T-helper 2 cell treated with Interferon-gamma antibody and Interleukin-4, amounts not matched to agents 5 μg/mL and 100 μg/mL, for 36 hours (primary cell): ENCODE data around the gene TTI1.

Experiments
- DNase-seq: peaks from one replicate; pipeline ENCODE4 v3.0.0; 2021; ENCODE audit warnings: low spot score
- H3K27ac Mint-ChIP-seq: one replicate; pipeline ENCODE4 v1.8.0; 2021; ENCODE audit warnings: mild to moderate bottlenecking, mixed read lengths
- H3K27me3 Mint-ChIP-seq: one replicate; pipeline ENCODE4 v1.8.0; 2021; ENCODE audit warnings: low read depth, mixed read lengths
- H3K36me3 Mint-ChIP-seq: one replicate; pipeline ENCODE4 v1.8.0; 2021; ENCODE audit warnings: low read depth, mixed read lengths
- H3K4me1 Mint-ChIP-seq: one replicate; pipeline ENCODE4 v1.8.0; 2021; ENCODE audit warnings: low read depth, mixed read lengths
- H3K4me3 Mint-ChIP-seq: one replicate; pipeline ENCODE4 v1.8.0; 2022; ENCODE audit warnings: mild to moderate bottlenecking, moderate library complexity, mixed read lengths
- H3K9me3 Mint-ChIP-seq: one replicate; pipeline ENCODE4 v1.8.0; 2021; ENCODE audit warnings: mixed read lengths

TTI1 gene

DNA sequence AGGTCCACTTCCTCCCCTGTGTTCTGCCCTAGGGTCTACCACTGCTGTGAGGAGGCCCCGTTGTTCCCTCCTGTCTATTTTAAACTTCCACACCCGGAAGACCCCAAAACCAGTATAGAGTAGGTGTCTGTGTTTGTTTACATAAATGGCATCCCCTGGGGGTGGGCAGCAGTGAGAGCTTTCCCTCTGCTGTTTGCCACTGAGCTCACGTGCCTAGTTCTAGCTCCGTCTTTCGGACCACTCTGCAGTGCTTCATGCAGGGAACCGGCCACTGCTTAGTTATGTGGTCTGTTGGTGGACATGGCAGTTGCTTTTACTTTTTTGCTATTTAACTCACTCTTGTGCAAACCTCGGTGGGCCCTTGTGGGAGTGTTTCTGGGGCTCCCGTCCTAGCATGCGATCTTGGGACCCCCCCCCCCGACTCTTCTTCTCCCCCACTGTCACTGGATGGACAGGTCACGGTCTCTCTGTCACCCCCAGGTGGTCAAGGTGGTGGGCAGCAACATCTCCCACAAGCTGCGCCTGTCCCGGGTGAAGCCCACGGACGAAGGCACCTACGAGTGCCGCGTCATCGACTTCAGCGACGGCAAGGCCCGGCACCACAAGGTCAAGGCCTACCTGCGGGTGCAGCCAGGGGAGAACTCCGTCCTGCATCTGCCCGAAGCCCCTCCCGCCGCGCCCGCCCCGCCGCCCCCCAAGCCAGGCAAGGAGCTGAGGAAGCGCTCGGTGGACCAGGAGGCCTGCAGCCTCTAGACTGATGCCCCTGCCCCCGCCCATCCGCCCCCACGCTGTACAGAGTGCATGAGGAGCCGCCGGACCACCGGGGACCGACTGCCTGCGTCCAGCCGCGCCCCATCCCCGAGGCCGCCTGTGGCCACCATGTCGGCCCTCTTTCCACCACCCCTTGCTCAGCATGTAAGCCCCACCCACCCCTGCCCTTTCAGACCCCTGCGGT, 89.5 kb downstream of the TTI1 start:
- H3K4me1 Mint-ChIP-seq: no peaks in the 10 kb centered on the region
- H3K36me3 Mint-ChIP-seq: no peaks in the 10 kb centered on the region
- no peaks in the 10 kb centered on the region for H3K9me3 Mint-ChIP-seq
- H3K27me3 Mint-ChIP-seq: no peaks in the 10 kb centered on the region
- H3K27ac Mint-ChIP-seq: no peak overlapping the region
- DNase-seq: no peak
- H3K4me3 Mint-ChIP-seq: no peak overlapping the region

DNA sequence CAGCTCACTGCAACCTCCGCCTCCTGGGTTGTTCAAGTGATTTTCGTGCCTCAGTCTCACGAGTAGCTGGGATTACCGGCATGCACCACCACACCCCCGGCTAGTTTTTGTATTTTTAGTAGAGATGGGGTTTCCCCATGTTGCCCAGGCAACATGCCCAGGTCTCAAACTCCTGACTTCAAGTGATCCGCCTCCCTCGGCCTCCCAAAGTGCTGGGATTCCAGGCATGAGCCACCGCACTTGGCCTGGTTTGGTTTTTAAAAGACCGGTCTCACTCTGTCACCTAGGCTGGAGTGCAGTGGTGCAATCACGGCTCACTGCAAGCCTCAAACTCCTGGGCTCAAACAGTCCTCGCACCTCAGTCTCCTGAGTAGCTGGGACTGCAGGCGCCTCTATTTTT, 90.2 kb downstream of the TTI1 start:
- Mint-ChIP-seq H3K4me3 (no peak overlapping the region), H3K4me1 (no peaks in the 10 kb centered on the region), H3K27me3 (no peaks in the 10 kb centered on the region), H3K36me3 (no peaks in the 10 kb centered on the region), H3K27ac (no peak overlapping the region), H3K9me3 (no peaks in the 10 kb centered on the region)
- DNase-seq: no peak

DNA sequence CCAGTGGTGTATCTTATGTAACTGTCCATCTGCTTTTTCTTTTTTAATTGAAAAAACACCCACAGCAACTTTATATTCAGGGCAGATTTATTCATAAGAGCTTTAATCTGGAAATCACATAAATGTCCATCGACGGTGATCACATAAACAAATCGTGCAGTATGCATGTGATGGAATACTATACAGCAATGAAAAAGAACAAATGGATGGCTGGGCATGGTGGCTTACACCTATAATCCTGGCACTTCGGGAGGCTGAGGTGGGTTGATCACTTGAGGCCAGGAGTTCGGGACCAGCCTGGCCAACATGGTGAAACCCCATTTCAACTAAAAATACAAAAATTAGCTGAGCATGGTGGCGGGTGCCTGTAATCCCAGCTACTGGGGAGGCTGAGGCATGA, 91.3 kb downstream of the TTI1 start:
- Mint-ChIP-seq H3K36me3 (no peaks in the 10 kb centered on the region), H3K9me3 (no peaks in the 10 kb centered on the region), H3K27ac (no peak overlapping the region), H3K27me3 (no peaks in the 10 kb centered on the region), H3K4me1 (no peaks in the 10 kb centered on the region), H3K4me3 (no peak overlapping the region)
- no peak for DNase-seq

DNA sequence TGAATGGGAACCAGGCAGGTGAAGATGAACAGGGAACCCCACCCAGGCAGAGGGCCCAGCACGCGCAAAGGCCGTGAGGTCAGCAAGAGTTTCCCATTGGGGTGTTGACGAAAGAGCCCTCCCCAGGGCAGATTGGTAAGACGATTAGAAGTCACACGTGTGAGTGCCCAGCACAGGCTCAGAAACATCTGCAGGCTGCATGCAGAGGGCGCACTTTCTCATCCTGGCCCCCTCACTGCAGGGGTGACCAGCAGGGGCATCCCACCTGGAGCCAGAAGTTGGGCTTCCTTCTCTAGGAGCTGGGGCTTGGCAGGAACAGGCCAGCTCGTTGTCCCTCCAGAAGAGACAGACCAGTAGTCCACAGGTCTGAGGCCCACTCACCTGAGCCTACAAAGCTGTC, 91.9 kb downstream of the TTI1 start:
- Mint-ChIP-seq H3K36me3 (no peaks in the 10 kb centered on the region), H3K4me1 (no peaks in the 10 kb centered on the region), H3K9me3 (no peaks in the 10 kb centered on the region), H3K4me3 (no peak overlapping the region), H3K27ac (no peak overlapping the region), H3K27me3 (no peaks in the 10 kb centered on the region)
- DNase-seq: no peak

DNA sequence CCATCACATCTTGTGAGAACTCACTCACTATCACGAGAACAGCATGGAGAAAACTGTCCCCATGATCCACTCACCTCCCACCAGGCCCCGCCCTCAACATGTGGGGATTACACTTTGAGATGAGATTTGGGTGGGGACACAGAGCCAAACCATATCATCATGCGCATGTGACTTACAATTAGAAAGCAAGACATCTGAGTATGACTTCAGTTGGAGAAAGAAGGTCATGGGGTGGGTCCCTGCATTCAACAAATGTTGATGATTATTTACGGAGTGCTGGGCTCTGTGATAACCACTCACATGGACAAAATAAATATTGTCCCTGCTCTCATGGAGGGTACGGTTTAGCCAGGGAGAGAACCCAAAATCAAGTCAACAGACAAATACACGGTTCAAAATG, 92.4 kb downstream of the TTI1 start:
- Mint-ChIP-seq H3K36me3 (no peaks in the 10 kb centered on the region), H3K4me1 (no peaks in the 10 kb centered on the region), H3K4me3 (no peak overlapping the region), H3K27ac (no peak overlapping the region), H3K27me3 (no peaks in the 10 kb centered on the region), H3K9me3 (no peaks in the 10 kb centered on the region)
- DNase-seq: no peak

DNA sequence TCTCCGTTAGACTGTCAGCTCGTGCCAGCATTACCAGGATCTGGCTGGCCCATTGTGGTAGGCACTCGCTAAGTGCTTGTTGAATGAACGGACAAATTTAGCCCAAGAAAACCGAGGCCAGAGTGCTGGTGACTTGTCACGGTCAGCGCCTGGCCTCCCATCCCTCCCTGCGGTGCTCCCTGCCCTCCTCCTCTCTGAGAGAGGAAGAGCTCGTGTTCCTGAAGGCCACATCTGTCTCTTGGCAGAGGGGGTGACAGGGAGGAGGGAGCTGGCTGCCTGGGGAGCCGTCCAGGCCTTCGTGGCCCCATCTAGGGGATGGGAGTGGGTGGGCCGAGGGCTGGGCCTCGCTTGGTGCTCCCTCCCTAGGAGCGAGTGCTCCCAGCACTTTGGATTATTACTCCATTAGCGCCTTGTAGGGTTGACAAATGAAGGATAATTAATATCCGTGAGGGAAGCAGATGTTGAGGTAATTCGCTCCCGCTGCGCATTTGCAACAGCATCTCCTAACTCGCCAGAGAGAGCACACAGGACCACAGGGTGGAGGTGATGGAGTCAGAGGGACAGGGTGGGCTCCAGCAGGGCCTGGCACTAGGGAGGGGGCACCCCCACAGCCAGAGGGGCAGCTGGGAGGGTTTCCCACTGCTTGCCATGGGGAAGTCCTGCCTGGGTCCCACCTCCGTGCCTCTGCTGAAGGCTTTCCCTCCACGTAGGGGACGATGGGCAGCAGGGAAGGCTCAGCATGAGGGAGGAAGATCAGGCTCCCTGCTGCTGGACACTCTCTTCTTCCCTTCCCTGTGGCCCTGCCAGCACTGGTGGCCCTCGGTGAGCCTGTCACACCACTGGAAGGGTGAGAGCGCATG, 93.3 kb downstream of the TTI1 start:
- no peaks in the 10 kb centered on the region for H3K9me3 Mint-ChIP-seq
- no peaks in the 10 kb centered on the region for H3K36me3 Mint-ChIP-seq
- no peak for DNase-seq
- no peaks in the 10 kb centered on the region for H3K27me3 Mint-ChIP-seq
- no peak overlapping the region for H3K4me3 Mint-ChIP-seq
- H3K4me1 Mint-ChIP-seq: no peaks in the 10 kb centered on the region
- H3K27ac Mint-ChIP-seq: no peak overlapping the region

DNA sequence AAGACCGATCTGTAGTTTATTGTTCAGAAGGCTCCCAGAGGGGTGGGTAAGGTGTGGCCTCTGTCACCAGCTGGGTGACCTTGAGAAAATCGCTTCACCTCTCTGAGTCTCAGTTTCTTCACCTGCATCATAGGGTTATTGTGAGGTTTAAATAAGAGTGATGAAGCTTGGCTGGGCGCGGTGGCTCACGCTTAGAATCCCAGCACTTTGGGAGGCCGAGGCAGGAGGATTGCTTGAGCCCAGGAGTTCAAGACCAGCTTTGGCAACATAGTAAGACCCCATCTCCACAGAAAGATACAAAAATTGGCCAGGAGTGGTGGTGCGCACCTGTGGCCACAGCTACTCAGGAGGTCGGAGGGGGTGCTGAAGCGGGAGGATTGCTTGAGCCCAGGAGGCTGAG, 94.3 kb downstream of the TTI1 start:
- DNase-seq: no peak
- no peak overlapping the region for H3K4me3 Mint-ChIP-seq

DNA sequence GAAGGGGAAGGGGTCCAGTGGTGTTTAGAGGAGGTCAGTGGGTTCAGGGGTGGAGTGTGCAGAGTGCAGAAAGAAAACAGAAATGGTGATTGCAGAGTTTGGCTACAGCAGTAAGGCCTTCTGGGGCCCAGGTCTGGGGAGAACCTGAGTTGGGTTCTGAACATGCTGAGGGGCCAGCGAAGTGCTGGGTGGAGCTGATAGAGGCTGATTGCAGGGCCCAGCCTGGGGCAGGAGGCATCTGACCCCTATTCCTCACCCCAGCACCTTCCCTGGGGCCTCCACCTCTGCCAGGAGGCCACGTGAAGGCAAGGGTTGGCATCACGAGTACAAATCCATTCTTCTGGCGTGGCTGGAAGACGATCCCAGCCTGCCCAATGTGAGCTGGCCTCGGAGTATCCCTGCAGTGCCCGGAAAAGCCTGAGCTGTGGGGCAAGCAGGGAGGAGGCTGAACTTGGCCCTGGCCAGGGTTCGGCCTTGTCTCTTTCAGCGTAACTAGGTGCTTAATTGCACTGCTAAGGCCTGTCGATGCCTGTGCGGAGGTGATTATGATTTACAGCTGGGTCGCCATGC, 95.0 kb downstream of the TTI1 start:
- DNase-seq: no peak
- Mint-ChIP-seq H3K4me1 (no peaks in the 10 kb centered on the region), H3K9me3 (no peaks in the 10 kb centered on the region)

More for the DNA sequence above, 94.3 kb downstream of the TTI1 start:
- H3K27ac Mint-ChIP-seq: no peak overlapping the region
- H3K4me1 Mint-ChIP-seq: no peaks in the 10 kb centered on the region
- no peaks in the 10 kb centered on the region for H3K27me3 Mint-ChIP-seq
- no peaks in the 10 kb centered on the region for H3K9me3 Mint-ChIP-seq
- H3K36me3 Mint-ChIP-seq: no peaks in the 10 kb centered on the region

DNA sequence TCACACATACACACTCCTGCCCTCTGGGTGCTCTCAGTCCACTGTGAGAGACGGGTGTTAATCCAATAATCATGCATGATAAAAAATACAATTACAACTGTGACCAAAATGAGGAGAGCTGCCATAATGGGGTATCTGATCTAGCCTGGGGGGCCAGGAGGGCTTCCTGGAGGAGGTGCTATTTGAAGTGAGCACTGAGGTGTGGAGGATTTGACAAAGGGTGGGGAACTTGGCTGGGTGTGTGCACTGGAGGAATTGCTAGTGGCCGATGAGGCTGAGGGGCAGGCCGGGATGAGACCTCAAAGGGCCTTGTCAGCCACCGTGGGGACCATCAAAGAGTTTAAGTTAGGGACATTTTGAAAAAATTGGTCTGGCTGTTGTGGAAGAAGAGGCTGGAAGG, 95.6 kb downstream of the TTI1 start:
- Mint-ChIP-seq H3K4me3 (no peak overlapping the region), H3K27ac (no peak overlapping the region), H3K4me1 (no peaks in the 10 kb centered on the region), H3K27me3 (peaks cover 1% of the 10 kb centered on the region), H3K36me3 (no peaks in the 10 kb centered on the region), H3K9me3 (no peaks in the 10 kb centered on the region)
- no peak for DNase-seq

More for the DNA sequence above, 95.0 kb downstream of the TTI1 start:
- Mint-ChIP-seq H3K36me3 (no peaks in the 10 kb centered on the region), H3K27me3 (no peaks in the 10 kb centered on the region), H3K27ac (no peak overlapping the region), H3K4me3 (no peak overlapping the region)

DNA sequence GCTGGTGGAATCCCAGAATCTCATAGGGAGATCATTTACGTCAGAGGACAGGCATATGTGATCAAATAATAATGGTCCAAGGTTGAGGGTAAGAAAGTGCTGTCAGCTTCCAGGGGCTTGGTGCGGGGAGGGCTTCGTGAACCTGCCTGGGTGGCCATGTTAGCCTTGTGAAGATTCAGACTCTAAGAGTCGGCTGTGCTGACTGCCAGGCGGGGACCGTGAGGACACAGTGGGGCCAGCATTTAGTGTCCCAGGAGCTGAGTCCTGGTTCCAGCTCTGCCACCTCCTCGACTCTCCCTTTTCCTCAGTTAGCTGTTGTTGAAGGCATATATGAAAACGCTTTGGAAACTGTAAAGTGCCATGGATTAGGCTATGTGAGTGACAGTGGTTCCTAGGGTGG, 96.8 kb downstream of the TTI1 start:
- Mint-ChIP-seq H3K4me1 (no peaks in the 10 kb centered on the region), H3K27me3 (peaks cover 4% of the 10 kb centered on the region), H3K4me3 (no peak overlapping the region), H3K27ac (no peak overlapping the region), H3K36me3 (no peaks in the 10 kb centered on the region), H3K9me3 (no peaks in the 10 kb centered on the region)
- DNase-seq: no peak

DNA sequence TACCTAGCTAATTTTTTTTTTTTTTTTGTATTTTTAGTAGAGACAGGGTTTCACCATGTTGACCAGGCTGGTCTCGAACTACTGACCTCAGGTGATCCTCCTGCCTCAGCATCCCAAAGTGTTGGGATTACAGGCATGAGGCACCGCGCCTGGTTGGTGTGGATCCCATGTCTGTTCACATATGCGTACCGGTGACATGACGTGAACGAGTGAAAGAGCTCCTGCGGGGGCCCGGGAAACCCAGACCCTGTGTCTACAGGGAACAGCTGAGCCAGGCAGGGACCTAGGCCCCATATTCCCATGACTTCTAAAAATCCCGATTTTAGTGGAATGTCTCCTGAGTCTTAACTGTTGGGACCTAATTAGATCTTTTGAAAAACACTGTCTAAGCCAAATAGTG, 97.2 kb downstream of the TTI1 start:
- no peak overlapping the region for H3K4me3 Mint-ChIP-seq
- H3K27ac Mint-ChIP-seq: no peak overlapping the region
- H3K4me1 Mint-ChIP-seq: no peaks in the 10 kb centered on the region
- peaks cover 4% of the 10 kb centered on the region for H3K27me3 Mint-ChIP-seq
- H3K9me3 Mint-ChIP-seq: no peaks in the 10 kb centered on the region
- DNase-seq: no peak
- no peaks in the 10 kb centered on the region for H3K36me3 Mint-ChIP-seq

DNA sequence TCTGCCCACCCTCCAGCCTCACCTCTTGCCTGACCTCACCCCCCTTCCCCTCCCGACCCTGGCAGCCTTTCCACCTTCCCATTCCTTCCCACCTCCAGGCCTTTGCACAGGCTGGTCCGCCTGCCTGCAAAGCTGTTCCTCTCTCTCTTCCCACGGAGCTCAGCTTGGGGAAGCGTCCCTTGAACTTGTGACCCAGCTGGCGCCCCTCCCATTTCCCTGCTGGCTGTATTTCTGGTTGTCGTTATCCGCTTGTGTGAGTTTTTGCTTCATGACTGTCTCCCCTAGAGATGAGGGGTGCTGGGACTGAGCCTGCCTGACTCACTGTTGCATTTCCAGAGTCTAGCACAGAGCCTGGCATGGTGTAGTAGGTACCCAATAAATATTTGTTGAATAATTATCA, 97.8 kb downstream of the TTI1 start:
- Mint-ChIP-seq H3K27me3 (peaks cover 4% of the 10 kb centered on the region), H3K36me3 (no peaks in the 10 kb centered on the region)

DNA sequence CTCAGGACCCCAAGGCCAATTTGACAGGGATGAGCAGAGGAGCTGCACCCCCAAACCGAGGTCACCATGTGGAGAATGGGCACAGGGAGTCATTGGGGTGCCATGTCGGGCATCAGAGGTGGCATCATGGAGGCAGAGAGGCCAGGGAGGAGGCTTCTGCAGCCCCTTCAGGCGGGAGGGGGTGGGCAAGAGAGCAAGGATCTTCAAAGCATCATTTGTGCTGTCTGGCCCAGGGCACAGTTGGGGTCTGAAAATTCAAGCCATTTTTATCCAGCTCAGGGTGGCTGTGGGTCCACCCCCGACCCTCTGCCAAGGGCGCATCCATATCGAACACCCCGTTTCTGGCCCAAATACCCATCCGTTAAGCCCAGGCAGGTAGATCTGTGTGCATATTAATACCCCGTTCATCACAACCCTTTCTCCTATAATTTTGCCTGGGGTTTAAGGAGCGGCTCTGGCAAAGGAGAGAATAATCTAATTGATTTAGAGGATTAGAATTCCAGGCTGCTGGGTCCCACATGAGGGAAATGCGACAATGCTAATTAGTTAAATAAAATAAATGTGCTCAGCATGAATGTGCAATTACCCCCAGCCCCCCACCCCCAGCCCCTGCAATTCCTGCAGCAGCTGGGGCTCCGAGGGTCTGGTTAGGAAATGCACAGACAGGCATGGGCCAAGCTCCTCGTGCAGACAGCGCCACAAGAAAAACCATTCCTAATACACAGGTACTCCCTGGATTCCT, 98.5 kb downstream of the TTI1 start:
- H3K36me3 Mint-ChIP-seq: no peaks in the 10 kb centered on the region

More for the DNA sequence above, 97.8 kb downstream of the TTI1 start:
- Mint-ChIP-seq H3K9me3 (no peaks in the 10 kb centered on the region), H3K4me3 (no peak overlapping the region), H3K27ac (no peak overlapping the region), H3K4me1 (no peaks in the 10 kb centered on the region)
- no peak for DNase-seq

More for the DNA sequence above, 98.5 kb downstream of the TTI1 start:
- Mint-ChIP-seq H3K4me1 (no peaks in the 10 kb centered on the region), H3K27me3 (peaks cover 4% of the 10 kb centered on the region), H3K27ac (no peak overlapping the region), H3K4me3 (no peak overlapping the region), H3K9me3 (no peaks in the 10 kb centered on the region)
- no peak for DNase-seq
